Measurements from ENCODE around the gene GREB1.

Gene GREB1

DNA sequence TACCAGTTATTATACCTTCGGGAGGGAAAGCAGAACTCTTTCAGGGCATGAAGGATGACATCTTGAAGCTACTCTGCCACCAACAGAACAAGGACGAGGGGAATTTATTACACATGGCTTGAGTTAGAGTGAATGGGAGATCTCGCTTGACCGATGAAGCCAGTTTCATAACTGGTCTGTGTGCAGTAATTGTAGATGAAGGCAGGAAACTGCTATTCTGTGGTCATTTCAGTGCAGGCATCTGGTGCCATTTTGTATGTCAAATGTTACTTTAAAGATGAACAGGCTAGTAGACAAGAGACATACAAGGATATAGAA, 20.5 kb downstream of the GREB1 start:
- TF ChIP-seq, protein P1, sequence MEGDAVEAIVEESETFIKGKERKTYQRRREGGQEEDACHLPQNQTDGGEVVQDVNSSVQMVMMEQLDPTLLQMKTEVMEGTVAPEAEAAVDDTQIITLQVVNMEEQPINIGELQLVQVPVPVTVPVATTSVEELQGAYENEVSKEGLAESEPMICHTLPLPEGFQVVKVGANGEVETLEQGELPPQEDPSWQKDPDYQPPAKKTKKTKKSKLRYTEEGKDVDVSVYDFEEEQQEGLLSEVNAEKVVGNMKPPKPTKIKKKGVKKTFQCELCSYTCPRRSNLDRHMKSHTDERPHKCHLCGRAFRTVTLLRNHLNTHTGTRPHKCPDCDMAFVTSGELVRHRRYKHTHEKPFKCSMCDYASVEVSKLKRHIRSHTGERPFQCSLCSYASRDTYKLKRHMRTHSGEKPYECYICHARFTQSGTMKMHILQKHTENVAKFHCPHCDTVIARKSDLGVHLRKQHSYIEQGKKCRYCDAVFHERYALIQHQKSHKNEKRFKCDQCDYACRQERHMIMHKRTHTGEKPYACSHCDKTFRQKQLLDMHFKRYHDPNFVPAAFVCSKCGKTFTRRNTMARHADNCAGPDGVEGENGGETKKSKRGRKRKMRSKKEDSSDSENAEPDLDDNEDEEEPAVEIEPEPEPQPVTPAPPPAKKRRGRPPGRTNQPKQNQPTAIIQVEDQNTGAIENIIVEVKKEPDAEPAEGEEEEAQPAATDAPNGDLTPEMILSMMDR (IDR thresholded peaks at IDR 0.05; ENCODE audit: low read depth, low read length), result no peak
- no peak for DNase-seq (ENCODE audit: extremely low read depth, low read depth)

DNA sequence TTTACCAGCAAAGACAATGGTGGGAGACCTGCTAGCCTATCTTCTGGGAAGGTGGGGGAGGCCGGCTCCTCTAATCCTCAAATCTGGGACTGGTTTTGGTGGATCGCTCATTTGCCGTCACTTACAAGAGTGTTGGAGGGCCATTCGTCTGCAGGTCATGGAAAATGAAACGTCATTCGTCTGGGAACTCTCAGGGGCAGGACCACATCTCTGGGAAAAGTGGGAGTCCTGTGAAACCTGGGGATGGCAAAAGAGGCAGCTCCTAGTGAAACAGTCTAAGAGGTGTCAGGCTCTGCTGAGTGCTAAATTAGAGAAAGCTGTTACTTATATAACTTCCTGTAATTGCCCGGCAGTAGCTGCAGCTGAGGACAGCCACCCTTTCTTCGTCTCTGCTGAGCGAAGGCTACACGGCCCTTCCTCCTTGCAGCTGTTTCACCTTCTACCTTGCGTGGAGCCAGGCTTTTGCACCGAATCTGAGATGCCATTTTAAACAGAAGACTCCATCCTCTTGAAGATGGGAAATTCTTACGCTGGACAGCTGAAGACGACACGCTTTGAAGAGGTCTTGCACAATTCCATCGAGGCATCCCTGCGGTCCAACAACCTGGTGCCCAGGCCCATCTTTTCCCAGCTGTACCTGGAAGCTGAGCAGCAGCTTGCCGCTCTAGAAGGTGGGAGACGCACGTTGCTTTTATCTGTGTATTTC, 22.4 kb downstream of the GREB1 start:
- no peak for DNase-seq (ENCODE audit: extremely low read depth, low read depth)
- TF ChIP-seq, protein P1 (IDR thresholded peaks at IDR 0.05; ENCODE audit: low read depth, low read length), result no peak

DNA sequence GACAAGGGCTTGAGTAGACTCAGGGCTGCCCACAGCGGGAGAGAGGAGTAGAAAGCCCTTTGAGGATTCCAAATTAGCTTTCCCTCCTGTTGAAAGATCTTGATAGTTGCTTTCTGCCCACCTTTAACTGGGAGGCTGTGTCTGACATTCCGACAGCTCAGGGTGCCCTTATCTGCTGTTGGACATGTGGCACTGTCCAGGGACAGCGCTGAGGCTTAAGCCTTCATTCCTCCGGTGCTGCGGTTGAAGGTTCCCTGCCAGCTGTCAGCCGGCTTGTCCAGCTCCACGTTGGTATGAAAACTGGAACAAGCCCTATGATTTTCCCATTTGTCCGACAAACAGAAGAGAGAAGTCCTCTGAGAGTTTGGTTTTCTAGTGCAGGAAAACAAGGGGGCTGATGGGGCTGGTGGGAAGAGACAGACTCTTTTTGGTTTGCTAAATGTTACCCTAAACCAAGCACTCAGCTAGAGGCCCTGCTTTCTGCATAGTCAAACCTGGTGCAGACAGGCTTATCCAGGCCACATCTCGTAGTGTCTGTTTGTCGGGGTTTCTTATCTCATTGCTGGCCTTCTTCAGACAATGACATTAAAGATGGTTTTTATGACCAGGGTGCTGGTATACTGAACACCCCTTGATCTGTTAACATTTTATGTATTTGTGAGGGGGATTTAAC, 24.5 kb downstream of the GREB1 start:
- DNase-seq (ENCODE audit: extremely low read depth, low read depth), result no peak

DNA sequence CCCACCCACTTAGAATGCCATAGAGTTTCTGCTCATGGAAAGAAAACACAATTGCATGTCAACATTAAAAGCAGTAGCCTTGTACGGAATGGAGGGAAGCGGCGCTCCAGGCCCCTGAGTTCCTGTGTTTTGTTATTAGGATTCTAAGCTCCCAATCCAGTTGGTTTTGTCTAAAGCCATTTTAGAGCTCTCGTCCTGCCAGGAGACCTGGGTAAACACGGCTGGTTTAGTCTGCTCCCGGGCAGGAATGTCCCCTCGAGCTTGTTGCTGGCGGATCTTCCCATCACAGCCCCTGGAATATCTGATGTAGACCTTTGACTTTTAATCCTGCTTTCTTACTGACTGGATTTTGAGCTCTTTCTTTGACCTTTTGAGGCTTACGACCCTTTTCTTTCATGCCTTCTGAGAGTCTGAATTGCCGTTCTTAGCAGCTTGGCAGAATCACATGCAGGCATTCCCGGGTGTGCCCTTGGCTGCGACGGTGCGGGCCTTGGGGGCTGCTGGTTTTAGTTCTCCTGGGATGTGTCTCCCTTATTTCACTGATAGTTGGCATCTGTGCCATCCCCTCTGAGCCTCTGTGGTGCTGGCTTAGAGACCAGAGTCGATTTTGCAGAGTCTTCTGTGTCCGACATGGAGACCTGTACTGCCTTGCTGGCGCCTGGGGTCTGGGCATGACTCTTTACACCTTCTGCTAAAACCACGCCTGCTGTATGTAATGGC, 25.4 kb downstream of the GREB1 start:
- TF ChIP-seq, protein P1 (IDR thresholded peaks at IDR 0.05; ENCODE audit: low read depth, low read length), result no peak
- DNase-seq (ENCODE audit: extremely low read depth, low read depth), result no peak

More for the DNA sequence above, 24.5 kb downstream of the GREB1 start:
- TF ChIP-seq, protein P1 (IDR thresholded peaks at IDR 0.05; ENCODE audit: low read depth, low read length), result no peak

DNA sequence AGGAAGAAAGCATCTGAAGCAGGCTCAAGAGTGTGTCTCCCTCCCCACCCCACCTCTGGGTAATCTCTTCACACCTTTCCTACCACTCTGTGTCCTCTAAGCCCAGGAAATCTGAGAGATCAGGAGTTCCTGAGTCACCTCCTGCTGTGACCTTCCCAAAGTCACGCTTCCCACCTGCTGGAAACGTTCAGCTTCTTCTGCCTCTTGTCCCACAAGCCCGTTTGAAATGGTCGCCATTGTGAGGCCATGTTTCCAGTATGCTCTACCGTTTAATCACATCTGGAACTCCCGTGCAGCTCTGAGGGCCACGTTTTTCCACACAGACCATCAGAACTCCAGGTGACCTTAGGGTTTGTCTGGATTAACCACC, 25.9 kb downstream of the GREB1 start:
- DNase-seq (ENCODE audit: extremely low read depth, low read depth), result no peak
- TF ChIP-seq, protein P1 (IDR thresholded peaks at IDR 0.05; ENCODE audit: low read depth, low read length), result no peak

DNA sequence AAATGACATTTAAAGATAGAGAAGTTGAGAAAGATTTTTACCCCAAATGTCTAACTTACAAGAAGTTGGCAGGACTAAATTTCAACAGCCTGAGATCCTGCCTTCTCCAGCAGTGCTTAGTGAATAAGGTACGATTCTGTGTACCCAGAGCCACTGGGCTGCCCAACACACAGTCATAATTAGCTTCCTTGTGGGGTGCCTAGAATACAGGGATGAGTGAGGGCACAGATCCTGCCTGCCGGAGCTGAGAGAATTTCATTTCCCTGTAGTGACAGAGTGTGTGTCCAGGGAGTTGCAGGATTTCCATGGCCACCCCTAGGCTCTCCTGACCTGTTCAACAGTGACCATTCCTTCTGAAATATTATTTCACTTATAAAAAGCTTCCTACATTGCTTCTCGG, 27.0 kb downstream of the GREB1 start:
- no peak for DNase-seq (ENCODE audit: extremely low read depth, low read depth)
- TF ChIP-seq, protein P1 (IDR thresholded peaks at IDR 0.05; ENCODE audit: low read depth, low read length), result no peak

DNA sequence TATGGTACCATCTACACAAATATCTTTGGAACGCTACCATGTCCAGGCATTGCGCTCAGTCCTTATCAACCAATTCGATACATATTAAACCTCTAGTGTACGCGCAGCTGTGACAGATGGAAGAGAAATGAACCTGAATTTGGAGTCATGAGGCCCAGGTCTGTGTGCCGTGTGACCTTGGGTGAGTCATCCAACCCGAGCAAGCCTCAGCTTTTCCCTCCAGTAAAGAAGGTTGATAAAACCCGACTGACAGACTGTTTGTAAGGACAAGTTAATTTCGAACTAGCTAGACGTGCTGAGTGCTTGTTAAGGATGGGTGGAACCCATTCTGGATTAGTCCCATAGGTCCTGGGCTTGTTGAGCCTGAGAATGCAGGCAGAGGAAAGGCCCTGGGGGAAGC, 28.2 kb downstream of the GREB1 start:
- no peak for DNase-seq (ENCODE audit: extremely low read depth, low read depth)
- TF ChIP-seq, protein P1 (IDR thresholded peaks at IDR 0.05; ENCODE audit: low read depth, low read length), result no peak
